Vagina (tissue), 2 donors: ENCODE measurements around the gene FGF1.

Experiments
- POLR2AphosphoS5 ChIP-seq, 2 donors: sonication (generic); formaldehyde crosslinking; IDR thresholded peaks; one replicate each; pipeline ENCODE4 v1.9.0; 2017; ENCODE audit warnings: antibody characterized with exemption in 2 of 2, mild to moderate bottlenecking in 2 of 2, low read depth in 1 of 2; ENCODE audit not compliant: insufficient read depth in 1 of 2
- TF ChIP-seq, protein P1 (sequence below), 3 experiments: fragments of 450-650 bp in 2 of 3; fragments of 200-600 bp in 1 of 3; sonication (generic) in 1 of 3; IDR thresholded peaks; one replicate each; pipeline ENCODE4 v1.5.1; 2017 to 2019; ENCODE audit warnings: antibody characterized with exemption in 3 of 3, mild to moderate bottlenecking in 2 of 3, moderate library complexity in 2 of 3

DNA sequence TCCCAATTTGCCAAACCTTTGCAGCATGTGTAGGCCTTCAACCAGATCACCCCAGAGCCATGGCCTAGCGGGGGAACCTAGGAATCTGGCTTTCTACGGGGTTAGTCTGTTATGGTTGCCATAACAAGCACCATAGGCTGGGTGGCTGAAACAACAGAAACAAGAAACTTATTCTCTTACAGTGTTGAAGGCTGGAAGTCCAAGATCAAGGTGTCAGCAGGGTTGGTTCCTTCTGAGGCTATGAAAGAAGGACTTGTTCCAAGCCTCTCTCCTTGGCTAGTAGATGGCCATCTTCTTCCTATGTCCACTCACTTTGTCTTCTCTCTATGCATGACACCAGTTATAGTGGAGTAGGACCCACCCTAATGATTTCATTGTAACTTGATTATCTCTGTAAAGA, 6.1 kb downstream of the FGF1 start:
- TF ChIP-seq, protein P1, sequence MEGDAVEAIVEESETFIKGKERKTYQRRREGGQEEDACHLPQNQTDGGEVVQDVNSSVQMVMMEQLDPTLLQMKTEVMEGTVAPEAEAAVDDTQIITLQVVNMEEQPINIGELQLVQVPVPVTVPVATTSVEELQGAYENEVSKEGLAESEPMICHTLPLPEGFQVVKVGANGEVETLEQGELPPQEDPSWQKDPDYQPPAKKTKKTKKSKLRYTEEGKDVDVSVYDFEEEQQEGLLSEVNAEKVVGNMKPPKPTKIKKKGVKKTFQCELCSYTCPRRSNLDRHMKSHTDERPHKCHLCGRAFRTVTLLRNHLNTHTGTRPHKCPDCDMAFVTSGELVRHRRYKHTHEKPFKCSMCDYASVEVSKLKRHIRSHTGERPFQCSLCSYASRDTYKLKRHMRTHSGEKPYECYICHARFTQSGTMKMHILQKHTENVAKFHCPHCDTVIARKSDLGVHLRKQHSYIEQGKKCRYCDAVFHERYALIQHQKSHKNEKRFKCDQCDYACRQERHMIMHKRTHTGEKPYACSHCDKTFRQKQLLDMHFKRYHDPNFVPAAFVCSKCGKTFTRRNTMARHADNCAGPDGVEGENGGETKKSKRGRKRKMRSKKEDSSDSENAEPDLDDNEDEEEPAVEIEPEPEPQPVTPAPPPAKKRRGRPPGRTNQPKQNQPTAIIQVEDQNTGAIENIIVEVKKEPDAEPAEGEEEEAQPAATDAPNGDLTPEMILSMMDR (IDR thresholded peaks at IDR 0.05): no peak
- TF ChIP-seq POLR2AphosphoS5 (IDR thresholded peaks at IDR 0.05; ENCODE audit: insufficient read depth in 1 of 2, low read depth in 1 of 2): no peak
